H9 (cell line): Measurements from ENCODE around the gene NDOR1. TPM values are rescaled to one million over a fixed set of nuclear protein-coding genes. Genes with fewer than 3 reads are reported as not detected.

Source experiments
- DNase-seq: peaks from one replicate; pipeline ENCODE4 v3.0.0-alpha.2; 2017
- H2AFZ ChIP-seq: one replicate; pipeline ENCODE4 v1.6.1; 2013; ENCODE audit warnings: mild to moderate bottlenecking, low read length, control low read depth, moderate library complexity
- H2AK5ac ChIP-seq: 2 replicates; pipeline ENCODE4 v1.6.1; 2013; ENCODE audit warnings: low read length, control low read depth, mixed read lengths; ENCODE audit not compliant: insufficient read length
- H2BK120ac ChIP-seq: one replicate; pipeline ENCODE4 v1.6.1; 2013; ENCODE audit warnings: low read depth, mild to moderate bottlenecking, low read length, control low read depth, inconsistent platforms; ENCODE audit not compliant: poor library complexity, severe bottlenecking
- H2BK12ac ChIP-seq: 2 replicates; pipeline ENCODE4 v1.6.1; 2013; ENCODE audit warnings: low read length, control low read depth, mixed read lengths, low read depth; ENCODE audit not compliant: insufficient read length
- H2BK15ac ChIP-seq: 2 replicates; pipeline ENCODE4 v1.6.1; 2013; ENCODE audit warnings: low read depth, low read length, control low read depth
- H2BK20ac ChIP-seq: one replicate; pipeline ENCODE4 v1.6.1; 2013; ENCODE audit warnings: low read depth, mild to moderate bottlenecking, low read length, control low read depth, inconsistent platforms; ENCODE audit not compliant: poor library complexity, severe bottlenecking
- H2BK5ac ChIP-seq: 2 replicates; pipeline ENCODE4 v1.6.1; 2013; ENCODE audit warnings: low read length, control low read depth, mixed read lengths; ENCODE audit not compliant: insufficient read length
- H3K14ac ChIP-seq: 2 replicates; pipeline ENCODE4 v1.6.1; 2013; ENCODE audit warnings: low read length, control low read depth; ENCODE audit not compliant: insufficient read depth
- H3K18ac ChIP-seq: 2 replicates; pipeline ENCODE4 v1.6.1; 2013; ENCODE audit warnings: low read depth, mild to moderate bottlenecking, mixed read lengths, low read length, control low read depth; ENCODE audit not compliant: insufficient read length
- H3K23ac ChIP-seq: 2 replicates; pipeline ENCODE4 v1.6.1; 2013; ENCODE audit warnings: low read length, control low read depth, mixed read lengths, low read depth; ENCODE audit not compliant: insufficient read length
- H3K23me2 ChIP-seq: 2 replicates; pipeline ENCODE4 v1.6.1; 2013; ENCODE audit warnings: low read depth, mild to moderate bottlenecking, mixed read lengths, low read length, control low read depth; ENCODE audit not compliant: insufficient read length, poor library complexity, severe bottlenecking
- H3K27ac ChIP-seq: 2 replicates; pipeline ENCODE4 v1.5.1; 2013; ENCODE audit warnings: low read length, control low read depth, mixed read lengths, low read depth; ENCODE audit not compliant: insufficient read length
- H3K27me3 ChIP-seq: 2 replicates; pipeline ENCODE4 v1.6.1; 2013; ENCODE audit warnings: low read length, control low read depth, inconsistent platforms; ENCODE audit not compliant: insufficient read depth
- H3K4ac ChIP-seq: 2 replicates; pipeline ENCODE4 v1.6.1; 2013; ENCODE audit warnings: low read depth, mild to moderate bottlenecking, control low read depth, inconsistent platforms, low read length, moderate library complexity
- H3K4me1 ChIP-seq: 2 replicates; pipeline ENCODE4 v1.6.1; 2013; ENCODE audit warnings: low read length, control low read depth, inconsistent platforms; ENCODE audit not compliant: insufficient read depth
- H3K4me2 ChIP-seq: 2 replicates; pipeline ENCODE4 v1.6.1; 2013; ENCODE audit warnings: low read length, control low read depth, mixed read lengths; ENCODE audit not compliant: insufficient read length, insufficient read depth
- H3K56ac ChIP-seq: 2 replicates; pipeline ENCODE4 v1.6.1; 2013; ENCODE audit warnings: low read depth, mild to moderate bottlenecking, mixed read lengths, low read length, control low read depth; ENCODE audit not compliant: insufficient read length
- H3K79me1 ChIP-seq: 2 replicates; pipeline ENCODE4 v1.6.1; 2013; ENCODE audit warnings: low read depth, mild to moderate bottlenecking, moderate library complexity, low read length, control low read depth, inconsistent platforms; ENCODE audit not compliant: insufficient read depth, poor library complexity, severe bottlenecking
- H3K79me2 ChIP-seq: 2 replicates; pipeline ENCODE4 v1.6.1; 2013; ENCODE audit warnings: low read length, control low read depth, inconsistent platforms; ENCODE audit not compliant: insufficient read depth
- H3K9ac ChIP-seq: 2 replicates; pipeline ENCODE4 v1.6.1; 2013; ENCODE audit warnings: low read length, control low read depth, mixed read lengths; ENCODE audit not compliant: insufficient read length; ENCODE audit errors: extremely low read depth
- H3K9me3 ChIP-seq: one replicate; pipeline ENCODE4 v1.6.1; 2013; ENCODE audit warnings: low read depth, low read length, inconsistent platforms; ENCODE audit not compliant: control insufficient read depth
- H3T11ph ChIP-seq: one replicate; pipeline ENCODE4 v1.6.1; 2013; ENCODE audit warnings: mild to moderate bottlenecking, low read length, control low read depth, inconsistent platforms
- H4K20me1 ChIP-seq: one replicate; pipeline ENCODE4 v1.6.1; 2013; ENCODE audit not compliant: control insufficient read depth, insufficient read length, insufficient read depth
- H4K5ac ChIP-seq: 2 replicates; pipeline ENCODE4 v1.6.1; 2013; ENCODE audit warnings: low read depth, mild to moderate bottlenecking, mixed read lengths, low read length, control low read depth; ENCODE audit not compliant: insufficient read length
- H4K8ac ChIP-seq: replicated peaks from 2 replicates; pipeline ENCODE4 v1.6.1; 2013; ENCODE audit warnings: low read length, control low read depth, mixed read lengths, low read depth; ENCODE audit not compliant: insufficient read length
- H4K91ac ChIP-seq: 2 replicates; pipeline ENCODE4 v1.6.1; 2013; ENCODE audit warnings: low read depth, mild to moderate bottlenecking, moderate library complexity, mixed read lengths, low read length, control low read depth; ENCODE audit not compliant: insufficient read length
- H3K27ac Mint-ChIP-seq, 3 experiments: 2 replicates in 2 of 3; 3 replicates in 1 of 3; pipeline ENCODE4 v1.8.0; 2020 to 2021; ENCODE audit warnings: mixed read lengths in 3 of 3, mild to moderate bottlenecking in 1 of 3, moderate library complexity in 1 of 3
- H3K27me3 Mint-ChIP-seq: 2 replicates; pipeline ENCODE4 v1.8.0; 2021; ENCODE audit warnings: low read depth, mild to moderate bottlenecking, moderate library complexity, mixed read lengths
- H3K36me3 Mint-ChIP-seq, 3 experiments: 2 replicates in 2 of 3; 3 replicates in 1 of 3; pipeline ENCODE4 v1.8.0; 2020 to 2021; ENCODE audit warnings: low read depth in 3 of 3, mixed read lengths in 3 of 3; ENCODE audit not compliant: insufficient read depth in 1 of 3
- H3K4me1 Mint-ChIP-seq, 2 experiments: 2 replicates each; pipeline ENCODE4 v1.8.0; 2020; ENCODE audit warnings: mixed read lengths in 2 of 2
- H3K4me3 Mint-ChIP-seq, 2 experiments: 2 replicates in 1 of 2; 3 replicates in 1 of 2; pipeline ENCODE4 v1.8.0; 2020 to 2021; ENCODE audit warnings: mild to moderate bottlenecking in 2 of 2, mixed read lengths in 2 of 2, moderate library complexity in 1 of 2
- H3K9me3 Mint-ChIP-seq, 2 experiments: 2 replicates in 1 of 2; 3 replicates in 1 of 2; pipeline ENCODE4 v1.8.0; 2020; ENCODE audit warnings: mild to moderate bottlenecking in 2 of 2, mixed read lengths in 2 of 2, moderate library complexity in 1 of 2
- WGBS: extraction: QIAGEN DNeasy Blood & Tissue Kit; methylation state at CpG from one replicate; pipeline ENCODE4 v1.1.7; 2013; ENCODE audit warnings: missing lambda C conversion rate, low lambda C conversion rate, mixed read lengths; ENCODE audit not compliant: insufficient read length; ENCODE audit errors: extremely low coverage; 5-methylcytosine and 5-hydroxymethylcytosine counted together
- total RNA-seq: library from RNA; stranded (reverse); gene quantifications from 2 replicates; pipeline ENCODE4 v1.2.1, GENCODE V29; 2021
- TF ChIP-seq, protein P1 (sequence below): fragments of 200-600 bp; sonication (generic); conservative IDR thresholded peaks from 3 replicates; pipeline ENCODE4 v1.8.0; 2021; ENCODE audit warnings: antibody characterized with exemption, mild to moderate bottlenecking

Gene NDOR1
- total RNA-seq, 1 experiment from 2014 or later = 44.1 TPM

DNA sequence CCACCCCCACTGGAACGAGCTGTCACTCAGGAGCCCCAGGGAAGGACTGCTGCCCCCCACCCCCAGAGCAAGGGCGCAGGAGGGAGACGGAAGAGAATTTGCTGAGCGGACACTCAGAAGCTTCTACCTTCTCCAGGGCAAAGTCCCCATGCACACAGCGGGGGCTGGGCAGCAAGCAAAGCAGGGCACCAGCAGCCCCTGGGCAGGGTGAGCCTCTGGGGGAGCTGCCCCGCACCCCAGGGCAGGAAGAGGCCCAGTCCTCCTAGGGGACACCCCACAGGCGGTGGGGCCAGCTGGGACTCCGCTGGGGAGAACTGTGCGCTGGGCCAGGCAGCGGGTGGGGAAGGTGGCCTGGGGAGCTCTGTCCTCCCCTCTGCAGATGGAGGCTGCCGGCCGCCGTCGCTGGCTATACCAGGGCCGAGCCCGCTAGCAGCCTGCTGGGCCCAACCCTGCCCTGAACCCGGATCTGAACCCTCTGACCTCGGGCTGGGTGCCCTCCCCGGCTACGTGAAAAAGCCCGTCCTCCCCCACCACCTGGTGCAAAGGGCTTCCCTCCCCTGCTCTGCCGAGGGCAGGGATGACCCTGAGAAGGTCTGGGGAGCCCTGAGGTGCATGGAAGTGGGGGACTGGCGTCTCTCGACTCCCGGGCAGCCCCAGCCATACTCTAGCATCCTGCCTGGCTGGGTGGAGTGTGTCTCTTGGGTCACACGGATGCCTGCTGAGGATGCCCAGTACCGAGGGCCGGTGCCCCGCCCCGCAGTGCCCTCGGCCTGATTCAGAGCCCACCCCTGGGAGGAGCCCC is 24.6 kb downstream of the NDOR1 start:
- H3K4me2 ChIP-seq = no peak overlapping the region
- H3K4me3 Mint-ChIP-seq = no peak overlapping the region

More for the DNA sequence above, 24.6 kb downstream of the NDOR1 start:
- Histone ChIP-seq H3K9ac (no peak overlapping the region), H3T11ph (no peak overlapping the region), H3K23me2 (peaks cover 4% of the 10 kb centered on the region), H4K91ac (no peak overlapping the region), H3K27me3 (no peaks in the 10 kb centered on the region), H3K56ac (no peak overlapping the region), H2BK120ac (no peak overlapping the region), H3K14ac (no peak overlapping the region), H2AFZ (no peak overlapping the region), H3K79me2 (no peaks in the 10 kb centered on the region), H3K4ac (no peak overlapping the region), H3K4me1 (no peaks in the 10 kb centered on the region), H2BK5ac (no peak overlapping the region), H4K20me1 (no peaks in the 10 kb centered on the region), H3K79me1 (no peaks in the 10 kb centered on the region), H2BK15ac (no peak overlapping the region), H3K18ac (no peak overlapping the region), H4K5ac (no peak overlapping the region), H4K8ac (no peak overlapping the region), H3K27ac (no peak overlapping the region), H3K23ac (no peak overlapping the region), H2AK5ac (no peak overlapping the region), H2BK20ac (no peak overlapping the region), H3K9me3 (no peaks in the 10 kb centered on the region), H2BK12ac (no peak overlapping the region)
- no peaks in the 10 kb centered on the region for H3K36me3 Mint-ChIP-seq
- no peaks in the 10 kb centered on the region for H3K9me3 Mint-ChIP-seq
- H3K27me3 Mint-ChIP-seq = peaks cover 5% of the 10 kb centered on the region
- no peak overlapping the region for H3K27ac Mint-ChIP-seq
- WGBS = no CpG with 5 or more reads among the region's 31 CpGs
- TF ChIP-seq, protein P1, sequence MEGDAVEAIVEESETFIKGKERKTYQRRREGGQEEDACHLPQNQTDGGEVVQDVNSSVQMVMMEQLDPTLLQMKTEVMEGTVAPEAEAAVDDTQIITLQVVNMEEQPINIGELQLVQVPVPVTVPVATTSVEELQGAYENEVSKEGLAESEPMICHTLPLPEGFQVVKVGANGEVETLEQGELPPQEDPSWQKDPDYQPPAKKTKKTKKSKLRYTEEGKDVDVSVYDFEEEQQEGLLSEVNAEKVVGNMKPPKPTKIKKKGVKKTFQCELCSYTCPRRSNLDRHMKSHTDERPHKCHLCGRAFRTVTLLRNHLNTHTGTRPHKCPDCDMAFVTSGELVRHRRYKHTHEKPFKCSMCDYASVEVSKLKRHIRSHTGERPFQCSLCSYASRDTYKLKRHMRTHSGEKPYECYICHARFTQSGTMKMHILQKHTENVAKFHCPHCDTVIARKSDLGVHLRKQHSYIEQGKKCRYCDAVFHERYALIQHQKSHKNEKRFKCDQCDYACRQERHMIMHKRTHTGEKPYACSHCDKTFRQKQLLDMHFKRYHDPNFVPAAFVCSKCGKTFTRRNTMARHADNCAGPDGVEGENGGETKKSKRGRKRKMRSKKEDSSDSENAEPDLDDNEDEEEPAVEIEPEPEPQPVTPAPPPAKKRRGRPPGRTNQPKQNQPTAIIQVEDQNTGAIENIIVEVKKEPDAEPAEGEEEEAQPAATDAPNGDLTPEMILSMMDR = no peak
- DNase-seq = no peak
- peaks cover 3 to 7% of the 10 kb centered on the region in 2 experiments for H3K4me1 Mint-ChIP-seq
